DMS153 treated with DMSO at 0.1 percent for 48 hours (cell line): ENCODE results near the gene SLC6A6.

Source experiments
- DNase-seq: peaks from one replicate; lab custom pipeline; 2025; ENCODE audit not compliant: unreplicated experiment; lab: John Stamatoyannopoulos, UW

The SLC6A6 gene

GRCh38 chr3:14481646-14482036, 79.2 kb downstream of the SLC6A6 start:
- no peak for DNase-seq

DNA sequence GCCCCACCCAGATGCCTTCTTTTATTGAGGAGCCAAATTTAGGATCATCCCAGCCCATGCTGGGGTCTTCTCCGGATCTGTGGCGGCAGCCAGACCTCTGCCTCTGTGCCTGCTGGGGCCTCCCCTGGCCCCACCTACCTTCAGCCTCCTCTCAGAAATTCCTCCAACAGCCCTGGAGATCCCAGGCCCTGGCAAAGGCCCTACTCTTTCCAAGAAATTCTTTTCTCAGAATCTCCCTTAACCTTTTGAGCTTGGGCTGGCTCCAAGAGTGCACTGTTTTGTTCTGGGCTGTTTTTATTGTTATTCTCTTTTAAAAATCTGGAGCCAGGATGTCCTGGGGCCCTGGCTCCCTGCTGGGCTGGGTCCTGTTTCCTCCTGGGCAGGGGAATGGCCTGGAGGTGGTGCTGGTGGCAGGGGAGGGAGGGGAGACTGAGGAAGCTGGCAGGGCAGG, 79.9 kb downstream of the SLC6A6 start:
- no peak for DNase-seq

- DNase-seq = no peak
Observed at GRCh38 chr3:14483286-14483685, 80.9 kb downstream of the SLC6A6 start.

- no peak for DNase-seq
Observed at GRCh38 chr3:14484741-14485140, 82.3 kb downstream of the SLC6A6 start.

DNA sequence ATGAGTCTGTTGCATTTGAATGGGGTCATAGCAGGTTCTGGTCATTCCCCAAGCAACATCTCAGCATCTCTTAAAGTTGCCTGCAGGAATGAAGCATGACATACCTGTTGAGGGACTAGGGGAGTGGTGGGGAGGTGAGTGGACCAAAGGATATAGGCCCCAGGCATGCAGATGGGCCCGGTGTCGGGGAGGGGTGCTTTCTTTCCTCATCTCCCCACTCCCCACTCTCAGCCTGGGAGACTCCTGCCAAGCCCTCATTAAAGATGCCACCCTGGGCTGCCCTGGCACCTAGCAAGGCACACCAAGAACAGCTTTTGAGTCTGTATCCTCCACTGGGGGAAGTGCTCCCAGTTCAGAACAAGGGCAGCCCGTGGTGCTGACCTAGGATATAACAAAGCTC, 83.6 kb downstream of the SLC6A6 start:
- no peak for DNase-seq

DNA sequence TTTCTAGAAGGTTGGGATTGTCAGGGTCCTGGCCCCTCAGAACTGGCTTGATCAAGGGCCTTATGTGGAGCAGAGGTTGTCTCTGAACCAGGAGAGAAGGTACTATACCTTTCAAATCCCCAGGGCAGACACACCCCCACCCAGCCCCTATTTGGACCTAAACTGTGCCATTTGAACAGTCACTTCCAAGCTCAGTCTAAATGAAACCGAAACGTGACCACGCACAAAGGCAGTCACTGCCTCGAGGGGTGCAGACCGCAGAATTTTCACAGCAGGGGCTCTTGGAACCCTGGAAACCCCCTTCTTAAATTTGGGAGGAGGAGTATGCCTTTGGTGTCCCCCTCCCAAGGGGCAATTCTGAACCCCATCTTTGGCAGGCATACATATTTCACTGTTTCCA, 84.1 kb downstream of the SLC6A6 start:
- DNase-seq = no peak

DNA sequence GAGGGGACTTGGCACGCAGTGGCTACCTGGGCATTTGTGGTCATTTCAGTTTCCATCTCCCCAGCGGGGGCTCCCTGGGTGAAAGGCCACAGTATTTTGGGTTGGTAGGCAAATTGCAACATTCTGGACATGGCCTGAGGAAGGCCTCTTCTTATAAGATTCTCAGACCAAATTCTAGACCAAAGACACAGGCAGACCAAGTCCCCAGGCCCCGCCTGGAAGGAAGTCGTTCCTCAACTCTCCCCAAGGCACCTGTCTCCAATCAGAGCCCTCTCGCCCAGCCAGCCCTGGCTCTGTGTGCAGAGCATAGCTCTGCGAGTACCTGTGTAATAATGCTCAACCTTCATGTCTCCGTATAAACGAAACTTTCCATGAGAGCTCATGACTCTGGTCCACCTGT, 84.7 kb downstream of the SLC6A6 start:
- DNase-seq = no peak

GRCh38 chr3:14487821-14488220, 85.4 kb downstream of the SLC6A6 start:
- no peak for DNase-seq

DNA sequence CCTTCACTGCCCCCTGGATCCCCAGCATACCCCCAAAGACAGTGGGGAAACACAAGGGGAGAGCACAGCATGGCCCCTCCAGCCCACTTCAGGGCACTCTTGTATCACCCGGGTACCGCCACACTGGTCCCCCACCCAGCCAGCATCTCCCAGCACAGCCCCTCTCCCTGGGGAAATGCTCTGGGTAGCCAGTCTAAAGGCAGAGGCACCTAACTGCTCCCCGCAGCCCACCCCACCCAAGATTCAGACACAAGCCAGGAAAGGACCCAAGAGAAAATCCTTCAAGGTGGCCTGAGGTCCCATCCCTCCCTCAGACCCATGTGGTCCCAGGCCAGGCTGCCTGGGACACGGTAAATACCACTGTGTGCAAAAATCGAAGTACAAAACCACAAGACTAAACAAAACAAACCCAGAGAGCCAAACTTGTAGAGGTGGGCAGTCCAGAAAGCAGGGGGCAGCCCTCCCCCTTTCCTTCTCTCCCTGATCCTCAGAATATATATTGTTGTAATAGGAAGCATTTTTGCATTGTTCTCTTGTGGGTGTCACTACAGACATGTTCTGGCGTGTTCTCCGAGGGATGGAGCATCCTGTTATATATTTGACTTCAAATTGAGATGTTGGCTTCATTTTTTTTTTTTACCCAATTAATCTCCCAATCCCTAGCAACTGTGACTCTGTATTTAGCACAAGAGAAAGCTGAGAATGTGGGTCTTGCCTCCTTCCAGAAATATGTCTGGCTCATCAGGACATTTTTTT, 86.1 kb downstream of the SLC6A6 start:
- no peak for DNase-seq

GRCh38 chr3:14489641-14490040, 87.2 kb downstream of the SLC6A6 start:
- no peak for DNase-seq

DNA sequence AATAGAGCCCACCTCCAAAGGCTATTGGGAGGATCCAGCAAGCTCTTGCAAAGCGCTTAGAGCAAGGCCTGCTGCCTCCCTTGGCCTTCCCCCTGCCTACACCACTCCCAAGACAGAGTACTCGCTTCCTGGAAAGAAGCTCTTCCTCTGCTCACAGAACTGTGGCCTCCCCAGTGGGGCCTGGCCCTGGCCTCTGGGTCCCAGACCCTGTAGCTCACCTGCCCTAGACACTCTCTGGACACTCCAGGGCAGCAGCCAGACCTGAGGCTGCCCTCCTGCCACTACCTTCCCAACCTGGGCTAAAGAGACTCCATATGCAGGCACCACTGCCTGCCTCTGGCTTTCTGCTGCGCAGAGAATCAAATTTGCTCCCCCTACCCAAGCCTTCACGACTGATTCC, 87.8 kb downstream of the SLC6A6 start:
- no peak for DNase-seq

- DNase-seq = no peak
Observed at GRCh38 chr3:14490831-14491230, 88.4 kb downstream of the SLC6A6 start.

DNA sequence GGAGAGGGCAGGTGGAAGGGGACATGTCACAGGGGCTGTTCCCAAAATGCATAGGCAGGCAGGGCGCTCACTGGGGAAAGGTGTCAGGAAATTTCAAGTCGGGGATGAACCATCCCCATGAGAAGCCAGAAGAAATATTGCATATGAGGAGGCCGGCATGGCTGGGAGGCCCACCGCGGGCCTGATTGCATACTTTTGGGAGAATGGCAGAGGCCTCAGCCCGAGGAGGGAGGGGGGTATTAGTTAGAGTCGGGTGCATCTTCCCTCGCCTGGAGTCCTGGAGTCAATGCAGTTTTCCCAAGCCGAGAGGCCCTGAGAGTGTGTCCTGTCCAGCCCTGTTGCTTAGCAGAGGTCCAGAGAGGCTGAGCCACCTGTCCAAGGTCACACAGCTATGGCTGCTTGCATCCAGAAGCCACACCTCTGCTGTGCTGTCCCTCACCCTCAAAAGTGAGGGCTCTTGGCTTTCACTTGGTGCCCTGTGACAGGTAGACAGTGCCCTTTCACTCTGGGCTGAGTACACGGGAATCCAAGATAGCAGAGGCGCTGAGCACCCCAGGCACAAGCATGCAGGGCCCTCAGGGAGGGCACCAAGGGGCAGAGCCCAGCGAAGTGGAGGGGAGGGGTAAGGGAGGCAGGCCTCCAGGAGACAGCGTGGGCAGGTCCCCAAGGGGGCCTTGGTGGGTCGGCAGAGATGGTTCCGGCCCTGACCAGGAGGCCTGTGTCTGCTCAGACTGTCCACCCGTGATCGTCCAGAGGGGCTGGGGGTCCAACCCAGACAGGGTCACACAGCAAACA, 89.2 kb downstream of the SLC6A6 start:
- DNase-seq = no peak

- DNase-seq = no peak
Observed at GRCh38 chr3:14492948-14493881, 90.8 kb downstream of the SLC6A6 start.

- no peak for DNase-seq
Observed at GRCh38 chr3:14494279-14494972, 92.0 kb downstream of the SLC6A6 start.

- no peak for DNase-seq
Observed at GRCh38 chr3:14494973-14495300, 92.5 kb downstream of the SLC6A6 start.

GRCh38 chr3:14496351-14496750, 93.9 kb downstream of the SLC6A6 start:
- DNase-seq = no peak

DNA sequence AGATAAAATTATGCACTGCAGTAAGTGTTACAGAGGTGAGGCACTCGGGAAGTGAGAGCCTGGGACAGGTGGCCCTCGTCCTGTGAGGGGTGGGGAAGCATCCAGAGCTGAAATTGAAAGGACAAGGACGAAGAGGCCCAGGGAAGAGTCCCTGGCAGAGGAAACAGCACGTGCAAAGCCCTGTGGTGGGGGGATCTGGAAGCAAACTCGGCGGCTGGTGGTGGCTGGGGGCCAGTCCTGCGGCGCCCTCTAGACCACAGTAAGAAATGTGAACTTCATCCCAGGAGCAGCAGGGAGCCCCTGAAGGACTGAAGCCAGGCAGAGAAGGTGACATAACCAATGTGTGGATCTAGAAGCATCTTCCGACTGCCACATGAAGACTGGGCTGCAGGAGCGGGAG, 94.9 kb downstream of the SLC6A6 start:
- no peak for DNase-seq

DNA sequence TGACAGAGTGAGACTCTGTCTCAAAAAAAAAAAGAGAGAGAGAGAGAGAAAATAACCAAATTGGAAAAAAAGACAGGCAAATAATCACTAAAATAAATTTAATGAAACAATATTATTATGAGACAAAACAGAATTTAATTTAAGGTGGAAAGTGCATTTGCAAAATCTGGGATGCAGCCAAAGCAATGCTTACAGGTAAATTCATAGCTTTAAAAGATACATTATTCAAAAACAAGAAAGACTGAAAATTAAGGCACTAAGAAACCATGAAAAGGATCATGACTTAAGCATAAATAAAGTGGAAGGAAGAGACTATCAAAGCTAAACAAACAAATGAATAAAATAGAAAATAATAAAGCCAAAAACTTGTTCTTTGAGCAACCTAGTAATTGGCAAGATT, 100.1 kb downstream of the SLC6A6 start:
- no peak for DNase-seq

DNA sequence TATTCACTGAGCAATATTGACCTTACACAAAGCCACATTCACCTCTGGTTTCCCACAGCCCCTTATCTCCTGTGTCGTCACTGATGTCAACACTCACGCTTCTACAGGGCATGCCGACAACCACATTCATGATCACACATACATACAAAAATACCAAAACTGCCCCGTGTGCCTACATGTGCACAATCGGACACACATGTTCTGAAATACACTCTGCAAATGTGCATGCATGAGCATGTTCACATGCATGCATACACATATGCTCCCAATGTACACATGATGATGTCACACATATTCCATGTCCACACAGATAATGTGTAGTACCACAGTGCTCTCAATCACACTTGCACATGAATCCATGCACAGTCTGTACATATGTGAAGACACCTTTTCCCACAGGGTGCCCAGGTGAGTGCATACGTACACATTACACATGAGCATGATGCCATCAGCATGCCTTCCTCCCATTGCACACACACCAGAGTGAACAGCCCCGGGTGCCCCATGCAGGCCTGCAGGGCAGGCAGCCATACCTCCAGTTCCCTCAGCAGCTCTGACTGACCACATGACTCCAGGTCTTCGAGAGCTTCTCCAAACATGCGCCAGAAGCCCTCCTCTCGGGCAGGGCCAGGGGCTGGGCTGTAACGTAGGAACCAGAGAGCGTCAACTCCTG, 100.8 kb downstream of the SLC6A6 start:
- no peak for DNase-seq
